ENCODE results near the gene TSEN54.

Gene TSEN54

DNA sequence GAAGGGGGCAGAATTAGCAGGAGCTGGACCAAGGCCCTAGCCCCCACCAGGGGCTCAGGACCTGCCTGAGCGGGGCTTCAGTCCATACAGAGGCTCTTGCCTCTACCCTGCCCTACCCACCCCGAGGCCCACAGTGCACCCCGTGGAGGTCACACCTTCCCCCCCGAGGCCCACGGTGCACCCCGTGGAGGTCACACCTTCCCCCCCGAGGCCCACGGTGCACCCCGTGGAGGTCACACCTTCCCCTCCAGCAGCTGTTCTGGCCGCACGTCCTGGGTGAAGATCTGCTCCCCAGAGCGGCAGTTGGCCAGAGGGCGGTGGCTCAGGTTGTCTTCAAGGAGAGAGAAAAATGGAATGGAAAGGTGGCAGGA is 12.4 kb upstream of the TSEN54 start:
- DNase-seq (ENCODE audit: low read depth in 2 of 3, low spot score in 2 of 3), result no peak

DNA sequence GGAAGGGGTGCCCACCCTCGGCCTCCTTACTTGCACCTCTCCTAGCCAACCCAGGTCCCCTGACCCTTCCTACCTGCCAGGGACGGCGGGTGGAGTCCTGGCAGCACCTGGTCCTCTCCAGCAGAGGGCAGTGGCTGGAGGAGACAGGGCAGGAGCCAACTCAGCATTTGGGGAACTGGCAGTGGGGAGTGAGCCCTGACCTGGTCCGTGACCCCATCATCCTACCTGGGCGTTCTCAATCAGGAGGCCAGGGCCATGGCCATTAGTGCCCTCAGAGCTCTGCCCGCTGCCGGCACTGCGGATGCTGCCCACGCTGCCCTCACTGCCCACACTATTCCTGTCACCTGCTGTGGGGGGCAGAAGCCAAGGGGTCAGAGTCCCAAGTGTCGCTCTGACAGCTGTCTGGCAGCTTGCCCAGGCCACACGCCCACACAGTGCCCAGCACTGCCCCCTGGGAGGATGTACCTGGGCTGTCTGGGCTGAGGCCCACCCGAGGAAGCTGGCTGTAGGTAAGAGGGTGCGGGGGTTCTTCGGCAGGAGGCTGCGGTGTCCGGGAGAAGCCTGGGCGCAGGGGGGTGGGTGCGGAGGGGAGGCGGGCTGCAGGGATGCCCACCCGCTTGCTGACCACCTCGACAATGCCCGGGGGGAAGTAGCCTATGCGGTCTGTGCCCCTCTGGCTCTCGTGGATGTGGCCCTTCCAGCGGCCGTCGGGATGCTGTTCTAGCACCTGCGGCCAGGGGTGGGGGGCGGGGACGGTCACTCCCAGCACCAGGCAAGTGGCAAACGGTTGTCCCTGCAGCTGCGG is 11.8 kb upstream of the TSEN54 start:
- DNase-seq (ENCODE audit: low read depth in 2 of 3, low spot score in 2 of 3), result no peak

DNA sequence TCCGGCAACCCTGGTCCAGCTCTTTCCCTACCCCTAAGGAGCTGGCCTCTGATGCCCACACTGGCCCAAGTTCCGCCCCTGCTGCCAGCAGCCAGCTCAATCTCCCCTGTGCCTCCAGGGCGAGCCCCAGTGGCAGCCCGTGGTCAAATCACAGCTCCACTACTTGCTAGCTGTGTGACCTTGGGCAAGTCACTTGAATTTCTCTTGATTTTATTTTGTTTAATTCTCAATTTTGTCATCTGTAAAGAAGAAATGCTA is 11.2 kb upstream of the TSEN54 start:
- no peak for DNase-seq (ENCODE audit: low read depth in 2 of 3, low spot score in 2 of 3)

DNA sequence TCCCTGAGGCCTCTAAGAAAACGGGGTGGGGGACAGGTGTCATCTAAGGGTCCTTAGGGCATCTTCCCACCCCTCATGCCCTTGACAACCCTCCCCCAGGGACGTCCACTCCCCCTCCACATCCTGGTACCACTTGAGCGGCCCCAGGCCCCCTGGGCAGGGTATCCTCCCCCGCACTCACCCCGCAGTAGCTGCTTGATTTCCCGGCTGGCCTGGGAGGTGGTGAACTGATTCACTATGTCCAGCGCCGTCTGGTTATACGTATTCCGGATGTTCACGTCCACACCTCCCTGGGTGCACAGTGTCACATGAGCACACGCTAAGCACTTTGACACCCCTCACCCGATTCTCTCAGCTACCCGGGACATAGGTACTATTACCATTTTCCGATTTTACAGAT is 10.7 kb upstream of the TSEN54 start:
- no peak for DNase-seq (ENCODE audit: low read depth in 2 of 3, low spot score in 2 of 3)

DNA sequence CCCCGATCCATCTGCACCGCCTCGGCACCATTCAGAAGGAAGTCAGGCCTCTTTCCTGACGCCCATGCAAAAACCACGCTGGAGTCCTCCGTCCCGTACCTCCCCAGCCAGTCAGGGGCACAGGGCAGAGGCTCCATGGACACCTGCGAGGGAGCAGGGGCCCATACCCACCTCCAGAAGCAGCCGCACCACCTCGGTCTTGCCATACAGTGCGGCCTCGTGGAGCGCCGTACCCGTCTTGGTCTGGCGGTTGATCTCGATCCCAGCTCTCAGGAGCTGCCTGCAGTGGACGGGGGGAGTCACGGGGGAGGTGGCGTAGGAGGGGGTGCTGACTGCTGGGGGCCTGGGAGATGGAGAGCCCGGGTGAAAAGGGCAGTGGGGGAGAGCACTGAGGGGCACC is 10.2 kb upstream of the TSEN54 start:
- no peak for DNase-seq (ENCODE audit: low read depth in 2 of 3, low spot score in 2 of 3)

DNA sequence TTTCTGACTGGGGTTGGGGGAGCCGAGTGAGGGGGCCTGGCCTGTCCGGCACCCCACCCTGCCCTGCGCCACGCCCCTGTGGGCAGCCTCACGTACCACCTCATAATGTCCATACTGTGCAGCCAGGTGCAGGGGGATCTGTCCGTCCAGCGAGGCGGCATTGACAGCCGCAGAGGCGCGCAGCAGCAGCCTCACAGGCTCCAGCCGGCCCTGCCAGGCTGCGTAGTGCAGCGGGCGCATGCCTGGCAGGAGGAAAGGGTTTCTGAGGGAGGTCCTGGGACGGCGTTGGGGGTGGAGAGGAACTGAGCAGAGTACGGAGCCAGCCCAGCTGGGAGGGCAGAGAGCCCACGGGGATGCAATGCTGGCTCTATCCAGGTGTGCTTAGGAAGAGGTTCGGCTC is 9.4 kb upstream of the TSEN54 start:
- no peak for DNase-seq (ENCODE audit: low read depth in 2 of 3, low spot score in 2 of 3)

DNA sequence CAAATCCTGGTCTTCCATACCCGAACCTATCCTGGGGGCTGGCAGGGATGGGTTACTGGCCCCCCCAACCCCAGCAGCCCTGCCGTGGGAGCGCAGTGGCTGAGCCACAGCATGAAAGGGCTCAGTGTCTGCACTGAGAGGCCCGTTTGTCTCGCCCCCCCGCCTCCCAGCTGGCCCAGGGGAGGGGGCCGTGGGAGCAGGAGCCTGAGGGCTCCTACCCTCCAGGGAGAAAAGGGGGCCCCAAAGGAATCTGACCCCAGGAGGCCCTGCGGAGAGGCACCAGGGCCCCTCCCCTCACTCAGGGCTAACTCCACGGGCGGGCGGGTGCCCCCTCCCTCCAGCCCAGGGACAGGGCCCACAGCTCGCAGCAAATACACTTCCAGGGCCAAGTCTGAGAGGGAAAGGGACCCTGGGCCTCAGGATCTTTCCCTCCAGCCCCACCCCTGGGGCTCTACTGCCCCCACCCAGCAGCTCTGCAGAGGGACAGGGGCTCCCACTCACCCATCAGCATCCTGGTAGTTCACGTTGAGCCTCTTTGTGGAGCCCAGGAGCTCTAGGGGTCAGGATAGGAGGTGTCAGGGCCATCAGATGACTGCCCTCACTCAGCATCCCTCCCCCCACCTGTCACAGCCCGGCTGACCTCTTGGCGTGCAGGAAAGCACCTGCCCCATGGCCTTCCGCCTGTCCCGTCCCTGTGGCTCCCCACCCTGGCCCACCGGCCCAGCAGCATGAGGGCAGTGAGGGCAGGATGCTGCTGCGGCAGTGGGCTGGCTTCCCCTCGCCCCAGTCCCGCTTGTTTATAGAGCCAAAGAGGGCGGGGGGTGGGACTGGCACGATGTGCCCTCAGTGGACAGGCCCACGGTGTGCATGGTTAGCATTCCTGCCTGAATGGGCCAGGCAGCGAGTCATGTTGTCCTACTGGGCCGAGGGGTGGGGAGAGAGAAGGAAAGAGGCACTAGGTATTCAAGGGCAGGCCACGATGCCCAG is 8.3 kb upstream of the TSEN54 start:
- DNase-seq (ENCODE audit: low read depth in 2 of 3, low spot score in 2 of 3), result no peak

DNA sequence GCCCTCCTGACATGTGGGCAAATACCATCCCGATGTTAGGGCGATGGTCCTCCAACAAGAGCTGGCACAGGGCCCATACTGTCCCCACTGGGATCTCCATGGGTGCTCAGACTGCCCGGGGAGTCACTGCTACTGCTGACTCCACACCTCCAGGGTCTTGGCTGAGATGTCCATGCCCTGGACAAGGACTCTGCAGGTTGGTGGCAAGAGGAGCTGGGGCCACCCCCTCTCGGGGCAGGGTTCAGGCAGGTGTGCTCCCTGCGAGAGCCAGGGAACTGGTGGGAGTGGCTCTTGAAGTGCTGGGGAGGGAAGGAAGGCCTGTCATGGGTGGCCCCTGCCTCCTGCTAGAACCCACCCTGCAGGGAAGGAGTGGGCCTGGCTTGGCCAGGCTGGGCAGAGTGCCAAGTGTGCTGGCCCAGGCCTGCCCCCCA is 7.4 kb upstream of the TSEN54 start:
- DNase-seq (ENCODE audit: low read depth in 2 of 3, low spot score in 2 of 3), result no peak

DNA sequence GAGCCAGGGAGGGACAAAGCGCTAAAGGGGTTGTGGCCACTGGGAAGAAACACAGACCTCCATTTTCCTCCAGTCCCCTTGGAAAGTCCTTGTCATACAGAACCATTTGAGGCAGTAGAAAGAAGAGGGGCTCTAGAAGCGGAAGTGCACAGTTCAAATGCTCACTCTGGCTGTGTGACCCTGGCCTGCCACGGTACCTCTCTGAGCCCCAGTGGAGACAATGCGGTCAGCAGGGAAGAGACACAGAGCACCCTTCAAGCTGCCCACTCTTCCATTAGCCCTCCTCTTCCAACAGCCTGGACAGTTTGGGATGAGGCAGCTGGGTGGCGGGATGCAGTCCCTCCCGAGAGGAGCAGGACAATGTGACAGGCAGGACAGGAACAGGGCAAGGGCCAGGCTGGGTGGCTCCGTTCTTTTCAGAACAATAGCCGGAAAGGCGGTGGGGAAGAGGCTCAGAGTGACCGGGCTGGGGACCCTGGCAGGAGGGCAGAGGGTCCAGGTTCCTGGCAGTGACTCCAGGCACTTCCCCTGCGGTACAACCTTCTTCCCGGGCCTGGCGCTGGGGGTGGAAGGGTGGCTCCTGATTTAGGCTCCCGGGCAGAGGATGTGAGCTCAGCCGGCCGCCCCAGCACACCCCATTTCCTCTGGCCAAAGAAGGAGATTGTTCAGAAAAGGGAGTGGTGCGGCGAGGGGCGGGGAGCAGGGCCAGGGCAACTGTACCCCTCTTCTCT is 6.6 kb upstream of the TSEN54 start:
- DNase-seq (ENCODE audit: low read depth in 2 of 3, low spot score in 2 of 3), result no peak

DNA sequence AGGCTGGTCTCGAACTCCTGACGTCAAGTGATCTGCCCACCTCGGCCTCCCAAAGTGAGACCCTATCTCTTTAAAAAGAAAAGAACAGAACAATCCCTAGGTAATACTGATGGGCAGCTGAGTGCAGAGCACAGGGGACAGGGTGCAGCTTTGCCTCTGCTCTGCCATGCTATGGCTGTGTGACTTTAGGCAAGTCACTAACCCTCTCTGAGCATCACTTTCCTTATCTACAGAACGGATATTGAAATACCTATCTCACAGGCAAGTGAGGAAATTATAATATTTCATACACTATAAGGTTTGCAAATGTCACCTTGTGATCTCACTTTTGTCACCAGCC is 5.1 kb upstream of the TSEN54 start:
- DNase-seq (ENCODE audit: low read depth in 2 of 3, low spot score in 2 of 3), result no peak

DNA sequence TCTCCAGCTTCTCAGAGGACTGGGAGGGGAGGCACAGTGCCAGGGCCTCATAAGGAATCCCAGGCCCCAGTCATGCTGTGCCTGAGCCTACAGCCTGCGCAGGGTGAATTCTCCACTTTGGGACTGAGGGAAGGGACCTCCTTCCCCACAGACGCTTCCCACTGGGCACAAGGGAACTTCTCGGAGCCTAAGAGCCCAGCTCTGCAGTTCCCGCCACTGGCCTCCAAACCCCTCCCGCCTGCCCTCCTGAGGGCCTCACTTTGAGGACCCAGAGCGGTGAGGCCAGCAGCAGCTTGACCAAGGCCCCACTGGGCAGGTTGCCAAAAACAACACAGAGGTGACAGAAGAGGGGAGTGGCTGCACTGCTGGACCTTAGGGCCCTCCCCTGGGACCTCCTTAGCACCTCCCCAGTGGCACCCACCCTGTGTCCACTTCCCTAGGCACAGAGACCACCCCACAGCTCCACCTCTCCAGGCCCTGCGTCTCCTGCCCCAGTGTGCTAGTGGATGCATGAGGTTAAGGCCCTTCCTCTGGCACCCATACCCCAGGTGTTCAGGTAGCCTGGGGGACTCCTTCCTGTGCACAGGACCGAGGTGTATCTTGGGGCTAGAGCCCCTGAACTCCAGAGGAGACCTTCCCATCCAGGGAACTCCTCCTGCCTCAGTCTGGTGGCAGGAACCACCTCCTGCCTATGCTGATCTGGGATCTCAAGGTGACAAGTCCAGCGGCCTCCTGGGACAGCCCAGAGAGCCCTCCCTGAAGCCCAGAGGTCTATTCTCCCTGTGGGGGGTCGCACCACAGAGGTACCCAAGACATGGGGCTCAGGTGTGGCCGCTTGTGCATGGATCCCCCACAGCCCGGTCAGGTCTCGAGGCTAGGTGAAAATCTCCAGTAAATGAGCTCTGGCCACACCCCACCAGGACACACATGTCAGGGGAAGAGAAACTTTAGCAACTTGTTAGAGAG is 4.4 kb upstream of the TSEN54 start:
- no peak for DNase-seq (ENCODE audit: low read depth in 2 of 3, low spot score in 2 of 3)

DNA sequence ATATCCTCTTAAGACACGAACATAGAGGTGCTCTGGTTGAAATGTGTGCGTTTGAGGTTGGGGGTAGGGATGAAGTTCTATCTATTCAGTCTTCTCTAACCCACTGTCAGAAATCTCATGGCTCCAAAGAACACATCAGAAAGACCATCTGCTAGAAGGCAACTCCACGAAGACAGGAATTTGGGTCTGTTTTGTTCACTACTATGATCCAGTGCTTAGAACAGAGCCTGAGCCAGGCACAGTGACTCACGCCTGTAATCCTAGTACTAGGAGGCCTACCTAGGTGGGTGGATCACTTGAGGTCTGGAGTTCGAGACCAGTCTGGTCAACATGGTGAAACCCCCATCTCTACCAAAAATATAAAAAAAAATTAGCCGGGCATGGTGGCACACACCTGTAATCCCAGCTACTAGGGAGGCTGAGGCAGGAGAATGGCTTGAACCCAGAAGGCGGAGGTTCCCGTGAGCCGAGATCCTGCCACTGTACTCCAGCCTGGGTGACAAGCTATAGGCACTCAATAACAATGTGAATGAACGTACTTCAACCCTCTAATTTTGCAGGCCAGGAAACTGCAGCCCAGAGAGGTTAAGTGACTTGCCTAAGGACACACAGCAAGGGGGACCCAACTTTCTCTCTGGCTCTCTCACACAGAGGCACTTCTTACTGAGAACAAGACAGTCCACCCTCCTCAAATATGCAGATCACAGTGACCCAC is 3.2 kb upstream of the TSEN54 start:
- no peak for DNase-seq (ENCODE audit: low read depth in 2 of 3, low spot score in 2 of 3)

DNA sequence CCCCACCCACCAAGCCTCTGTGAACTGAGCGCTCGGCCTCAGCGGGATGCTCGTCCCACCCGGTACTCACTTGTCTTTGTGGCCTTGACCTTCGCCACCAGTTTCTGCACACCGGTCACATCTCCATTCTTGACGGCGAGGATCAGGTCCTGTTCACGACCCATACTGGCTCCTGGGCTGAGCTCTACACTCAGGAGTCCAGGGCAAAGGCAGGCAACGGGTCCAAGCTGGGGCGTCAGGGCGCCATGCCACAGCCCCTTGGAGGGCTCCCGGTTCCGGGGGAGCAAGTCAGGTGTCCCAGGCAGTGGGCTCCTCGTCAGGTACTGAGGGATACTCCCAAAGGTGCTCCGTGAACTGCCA is 2.7 kb upstream of the TSEN54 start:
- no peak for DNase-seq (ENCODE audit: low read depth in 2 of 3, low spot score in 2 of 3)

DNA sequence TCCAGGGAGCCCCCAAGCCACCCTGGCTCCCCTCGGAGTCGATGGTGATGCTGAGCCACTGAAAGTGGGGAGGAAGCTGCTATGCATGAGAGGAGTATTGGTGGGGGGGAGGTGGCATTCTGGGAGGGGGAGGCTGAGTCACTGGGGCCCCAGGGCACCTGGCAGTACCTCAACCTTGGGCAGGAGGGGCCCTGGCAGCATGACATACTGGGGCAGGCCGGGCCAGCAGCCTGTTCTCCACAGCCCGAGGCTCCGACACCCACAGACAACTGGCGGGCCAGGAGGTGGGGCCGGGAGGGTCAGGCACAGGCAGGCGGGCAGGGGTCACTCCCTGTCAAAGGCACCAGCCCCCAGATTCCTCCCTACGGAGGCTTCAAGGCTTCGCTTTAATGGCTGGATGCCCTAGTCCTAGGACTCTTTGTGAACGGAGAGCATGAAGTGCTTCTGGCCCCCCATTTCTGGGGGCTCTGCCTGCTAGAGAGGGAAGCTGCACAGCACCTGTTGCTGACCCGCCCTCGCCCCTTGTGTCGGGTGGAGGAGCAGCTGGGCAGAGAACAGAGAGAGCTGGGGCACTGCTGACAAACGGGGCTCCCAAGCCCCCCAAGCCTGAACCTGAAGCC is 1.9 kb upstream of the TSEN54 start:
- DNase-seq (ENCODE audit: low read depth in 2 of 3, low spot score in 2 of 3), result no peak

DNA sequence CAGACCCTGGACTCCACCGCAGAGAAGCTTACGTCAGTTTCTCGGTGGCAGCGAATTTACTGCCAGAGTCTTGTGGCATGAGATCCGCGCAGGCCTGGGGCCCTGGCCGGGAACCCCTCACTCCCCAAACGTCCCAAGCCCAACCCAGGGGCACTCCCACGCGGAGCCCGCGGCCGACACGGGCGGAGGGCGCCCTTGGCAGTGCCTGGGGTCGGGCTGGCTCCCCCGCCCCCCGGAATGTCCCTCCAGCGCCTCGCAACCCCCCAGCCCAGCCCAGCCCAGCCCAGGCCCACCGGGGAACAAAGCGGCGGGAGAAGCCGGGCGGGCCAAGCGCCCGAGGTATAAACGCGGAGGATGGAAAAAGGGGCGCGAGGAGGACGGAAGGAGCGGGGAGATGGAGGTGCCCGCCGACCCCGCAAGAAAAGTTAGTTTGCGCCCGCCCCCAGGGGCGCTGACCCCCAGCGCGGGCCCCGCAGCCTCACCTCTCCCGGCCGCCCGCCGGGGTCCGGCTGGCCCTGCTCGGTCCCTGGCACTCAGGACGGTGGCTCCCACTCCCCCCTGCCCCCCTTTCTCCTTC is 1.3 kb upstream of the TSEN54 start:
- no peak for DNase-seq (ENCODE audit: low read depth in 2 of 3, low spot score in 2 of 3)

DNA sequence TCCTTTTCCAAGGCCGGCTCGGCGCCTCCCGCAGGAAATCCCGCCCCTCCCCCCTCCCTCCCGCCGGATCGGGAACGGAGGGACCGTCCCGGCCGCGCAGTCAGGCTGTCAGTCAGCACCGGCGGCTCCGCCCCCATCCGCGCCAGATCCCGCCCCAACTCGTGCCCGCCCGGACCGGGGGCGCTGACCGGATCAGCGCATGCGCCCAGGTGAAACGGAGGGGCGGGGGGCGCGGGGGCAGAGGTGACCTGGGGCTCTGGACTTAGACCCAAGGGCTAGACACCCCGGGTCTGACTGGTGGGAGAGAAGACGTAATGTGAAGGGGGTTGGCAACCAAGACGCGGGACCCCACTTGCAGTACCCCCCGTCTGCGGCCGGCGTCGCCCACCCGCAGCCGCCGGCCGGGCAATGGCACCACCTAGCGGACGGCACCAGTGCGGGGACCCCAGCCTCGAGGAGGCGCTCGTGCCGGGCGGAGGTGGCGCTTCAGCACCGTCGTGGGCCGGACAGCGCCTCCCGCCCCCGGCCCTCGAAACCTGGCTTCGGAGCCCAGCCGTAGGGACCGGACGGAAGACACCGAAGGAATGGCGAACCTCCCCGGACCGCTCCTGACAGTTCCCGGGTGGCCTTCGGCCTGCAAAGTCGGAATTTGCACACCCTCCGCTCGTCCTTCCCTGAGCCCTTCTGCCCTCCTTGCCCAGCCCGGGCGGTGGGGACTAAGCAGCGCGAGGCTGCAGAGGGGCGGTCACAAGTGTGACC is 653 bp upstream of the TSEN54 start, which contains the start of gene CASKIN2:
TSS of gene CASKIN2 (minus strand) at position 42 of the 759 bp plus-strand sequence. CDS start 1,733 bp downstream, outside the sequence.
- DNase-seq (ENCODE audit: low read depth in 2 of 3, low spot score in 2 of 3), result peak; percentile 71 to 93 (median 78)

DNA sequence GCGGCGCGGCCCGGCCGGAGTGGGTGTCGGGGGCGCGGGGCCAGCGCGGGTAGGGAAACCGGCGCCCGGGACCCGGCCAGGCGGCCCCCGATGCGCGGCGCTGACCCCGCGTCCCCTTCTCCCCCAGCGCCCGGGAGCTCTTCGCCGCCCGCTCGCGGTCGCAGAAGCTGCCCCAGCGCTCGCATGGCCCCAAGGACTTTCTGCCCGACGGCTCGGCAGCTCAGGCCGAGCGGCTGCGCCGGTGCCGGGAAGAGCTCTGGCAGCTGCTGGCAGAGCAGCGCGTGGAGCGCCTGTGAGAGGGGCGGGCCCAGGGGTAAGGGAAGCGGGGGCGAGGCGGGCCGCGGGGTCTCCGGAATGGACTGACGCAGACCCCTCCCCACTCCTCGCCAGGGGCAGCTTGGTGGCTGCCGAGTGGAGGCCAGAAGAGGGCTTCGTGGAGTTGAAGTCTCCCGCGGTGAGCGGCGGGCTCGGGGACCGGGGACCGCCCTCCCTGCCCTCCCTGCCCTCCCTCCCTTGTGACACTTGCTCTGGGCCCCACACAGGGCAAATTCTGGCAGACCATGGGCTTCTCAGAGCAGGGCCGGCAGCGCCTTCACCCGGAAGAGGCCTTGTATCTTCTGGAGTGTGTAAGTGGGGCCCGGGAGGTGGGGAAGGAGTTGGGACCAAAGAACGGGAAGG is 430 bp downstream of the TSEN54 start:
- no peak for DNase-seq (ENCODE audit: low read depth in 2 of 3, low spot score in 2 of 3)

DNA sequence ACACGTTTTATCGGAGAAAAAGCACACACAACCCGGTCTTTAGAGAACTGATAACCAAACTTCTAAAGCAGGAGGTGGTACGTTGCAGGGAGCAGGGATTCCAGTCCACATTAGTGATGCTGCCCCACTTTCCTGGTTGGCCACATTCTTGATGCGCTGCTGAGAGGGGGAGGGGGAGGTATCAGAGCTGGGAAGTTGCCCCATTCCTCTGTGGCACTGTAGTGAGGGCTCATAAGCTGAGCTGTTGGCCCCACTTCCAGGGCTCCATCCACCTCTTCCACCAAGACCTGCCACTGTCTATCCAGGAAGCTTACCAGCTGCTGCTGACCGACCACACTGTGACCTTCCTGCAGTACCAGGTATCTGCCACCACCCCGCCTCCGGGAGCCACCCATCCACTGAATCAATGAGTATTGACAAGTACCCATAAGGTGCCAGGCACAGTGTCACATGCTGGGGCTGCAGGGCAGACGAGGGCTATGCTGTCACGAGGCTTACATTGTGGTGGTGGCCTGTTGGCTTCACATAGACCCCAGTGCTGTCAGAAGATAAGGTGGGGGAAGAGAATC is 1.1 kb downstream of the TSEN54 start:
- DNase-seq (ENCODE audit: low read depth in 2 of 3, low spot score in 2 of 3), result no peak
